ENCODE measurements around the gene LUZP1.

The LUZP1 gene

GRCh38 chr1:23140940-23141596 lies 27.6 kb downstream of the LUZP1 start:
- no peak for TF ChIP-seq CTCF (IDR thresholded peaks at IDR 0.05; ENCODE audit: low read depth, low read length, missing control alignments)
- DNase-seq (ENCODE audit: extremely low read depth, low read depth) = no peak
- H3K4me3 ChIP-seq (replicated peaks; ENCODE audit: low read depth, low read length) = no peak overlapping the region

- DNase-seq (ENCODE audit: extremely low read depth, low read depth) = no peak
- no peak overlapping the region for H3K4me3 ChIP-seq (replicated peaks; ENCODE audit: low read depth, low read length)
- no peak for TF ChIP-seq CTCF (IDR thresholded peaks at IDR 0.05; ENCODE audit: low read depth, low read length, missing control alignments)
These were observed 33.4 kb downstream of the LUZP1 start for GRCh38 chr1:23135268-23135667.

GRCh38 chr1:23134055-23134454 lies 34.6 kb downstream of the LUZP1 start:
- no peak for TF ChIP-seq CTCF (IDR thresholded peaks at IDR 0.05; ENCODE audit: low read depth, low read length, missing control alignments)
- H3K4me3 ChIP-seq (replicated peaks; ENCODE audit: low read depth, low read length) = no peak overlapping the region
- DNase-seq (ENCODE audit: extremely low read depth, low read depth) = no peak

GRCh38 chr1:23133587-23133986 lies 35.1 kb downstream of the LUZP1 start:
- DNase-seq (ENCODE audit: extremely low read depth, low read depth) = no peak
- H3K4me3 ChIP-seq (replicated peaks; ENCODE audit: low read depth, low read length) = no peak overlapping the region
- TF ChIP-seq CTCF (IDR thresholded peaks at IDR 0.05; ENCODE audit: low read depth, low read length, missing control alignments) = no peak

- no peak for DNase-seq (ENCODE audit: extremely low read depth, low read depth)
- no peak for TF ChIP-seq CTCF (IDR thresholded peaks at IDR 0.05; ENCODE audit: low read depth, low read length, missing control alignments)
- H3K4me3 ChIP-seq (replicated peaks; ENCODE audit: low read depth, low read length) = no peak overlapping the region
These were observed 36.6 kb downstream of the LUZP1 start for GRCh38 chr1:23132033-23132432.

GRCh38 chr1:23129846-23130245 lies 38.8 kb downstream of the LUZP1 start:
- H3K4me3 ChIP-seq (replicated peaks; ENCODE audit: low read depth, low read length) = no peak overlapping the region
- DNase-seq (ENCODE audit: extremely low read depth, low read depth) = no peak
- no peak for TF ChIP-seq CTCF (IDR thresholded peaks at IDR 0.05; ENCODE audit: low read depth, low read length, missing control alignments)

- DNase-seq (ENCODE audit: extremely low read depth, low read depth) = no peak
These were observed 41.9 kb downstream of the LUZP1 start for GRCh38 chr1:23126801-23127200.

More at GRCh38 chr1:23126801-23127200, 41.9 kb downstream of the LUZP1 start:
- no peak for TF ChIP-seq CTCF (IDR thresholded peaks at IDR 0.05; ENCODE audit: low read depth, low read length, missing control alignments)
- no peak overlapping the region for H3K4me3 ChIP-seq (replicated peaks; ENCODE audit: low read depth, low read length)
